MM.1S (cell line): ENCODE results near the gene RAPGEF3.

Experiments
- DNase-seq: peaks from one replicate; pipeline ENCODE4 v3.0.0-alpha.2; 2015
- H2AFZ ChIP-seq: fragments of 300-600 bp; sonication (generic); 2 replicates; pipeline ENCODE4 v1.6.0; 2016; ENCODE audit warnings: antibody characterized with exemption, low read length
- H3F3A ChIP-seq: fragments of 300-600 bp; sonication (generic); 2 replicates; pipeline ENCODE4 v1.6.1; 2016; ENCODE audit warnings: mild to moderate bottlenecking, antibody characterized with exemption, low read length, moderate library complexity, mixed read lengths; ENCODE audit not compliant: insufficient read depth
- H3K27ac ChIP-seq: fragments of 300-600 bp; sonication (generic); 2 replicates; pipeline ENCODE4 v1.5.1; 2016; ENCODE audit warnings: mild to moderate bottlenecking, low read length
- H3K27me3 ChIP-seq: fragments of 300-600 bp; sonication (generic); replicated peaks from 2 replicates; pipeline ENCODE4 v1.6.0; 2016; ENCODE audit warnings: low read length; ENCODE audit not compliant: insufficient read depth
- H3K36me3 ChIP-seq: fragments of 300-600 bp; sonication (generic); replicated peaks from 2 replicates; pipeline ENCODE4 v1.6.1; 2016; ENCODE audit warnings: mild to moderate bottlenecking, low read length, mixed read lengths; ENCODE audit not compliant: insufficient read depth
- H3K4me1 ChIP-seq: fragments of 300-600 bp; sonication (generic); 2 replicates; pipeline ENCODE4 v1.6.1; 2016; ENCODE audit warnings: low read length, mixed read lengths
- H3K4me2 ChIP-seq: fragments of 300-600 bp; sonication (generic); 2 replicates; pipeline ENCODE4 v1.6.0; 2016; ENCODE audit warnings: low read depth, low read length
- H3K4me3 ChIP-seq: fragments of 300-600 bp; sonication (generic); 2 replicates; pipeline ENCODE4 v1.5.1; 2016; ENCODE audit warnings: low read length, mixed read lengths
- H3K79me2 ChIP-seq: fragments of 300-600 bp; sonication (generic); 2 replicates; pipeline ENCODE4 v1.6.1; 2016; ENCODE audit warnings: mixed run types, low read length, mixed read lengths
- H3K9ac ChIP-seq: fragments of 300-600 bp; sonication (generic); 2 replicates; pipeline ENCODE4 v1.6.1; 2016; ENCODE audit warnings: low read length, mixed read lengths
- H3K9me2 ChIP-seq: fragments of 300-600 bp; sonication (generic); replicated peaks from 2 replicates; pipeline ENCODE4 v1.6.1; 2016; ENCODE audit warnings: mild to moderate bottlenecking, low read length, mixed read lengths; ENCODE audit not compliant: insufficient read depth
- H3K9me3 ChIP-seq: fragments of 300-600 bp; sonication (generic); replicated peaks from 2 replicates; pipeline ENCODE4 v1.6.1; 2016; ENCODE audit warnings: mild to moderate bottlenecking, low read length, mixed read lengths; ENCODE audit not compliant: insufficient read depth
- H4K20me1 ChIP-seq: fragments of 300-600 bp; sonication (generic); 2 replicates; pipeline ENCODE4 v1.6.1; 2016; ENCODE audit warnings: mild to moderate bottlenecking, low read length, moderate library complexity, mixed read lengths; ENCODE audit not compliant: insufficient read depth
- EZH2 ChIP-seq: fragments of 300-600 bp; sonication (generic); optimal IDR thresholded peaks from 2 replicates; pipeline ENCODE3; 2017; ENCODE audit warnings: low read depth, mild to moderate bottlenecking, antibody characterized with exemption, low read length, mixed read lengths
- EZH2phosphoT487 ChIP-seq: fragments of 300-600 bp; sonication (generic); IDR thresholded peaks from 2 replicates; pipeline ENCODE4 v1.6.1; 2018; ENCODE audit warnings: antibody characterized with exemption, low read length
- TF ChIP-seq, protein P1 (sequence below): fragments of 300-600 bp; sonication (generic); IDR thresholded peaks from 2 replicates; pipeline ENCODE4 v1.5.1; 2016; ENCODE audit warnings: antibody characterized with exemption, low read length, mixed read lengths

RAPGEF3 gene

DNA sequence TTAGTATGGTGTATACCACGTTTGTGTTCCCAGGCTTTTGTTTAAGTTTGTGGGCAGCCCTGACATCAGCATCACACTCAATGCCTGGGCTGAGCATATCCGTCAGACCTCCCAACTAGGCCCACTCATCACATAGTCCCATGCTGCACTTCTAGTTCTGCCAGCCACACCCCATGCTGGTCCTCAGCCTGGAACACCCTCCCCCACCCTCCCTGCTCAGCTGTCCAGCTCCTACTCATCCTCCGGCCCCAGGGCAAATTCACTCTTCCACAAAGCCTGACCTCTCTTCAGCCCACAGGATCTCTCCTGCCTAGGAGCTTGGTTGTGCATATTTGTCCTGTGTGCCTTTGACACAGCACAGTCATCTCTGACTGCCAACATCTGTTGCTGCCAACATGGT, 29.4 kb downstream of the RAPGEF3 start:
- H3K36me3 ChIP-seq: no peaks in the 10 kb centered on the region
- H3K9me2 ChIP-seq: no peaks in the 10 kb centered on the region
- H3K4me2 ChIP-seq: no peak overlapping the region
- H3K4me1 ChIP-seq: peaks cover 5% of the 10 kb centered on the region; the same call in 1 of the 2 replicates
- no peak overlapping the region for H2AFZ ChIP-seq
- H3K27ac ChIP-seq: no peak overlapping the region
- no peaks in the 10 kb centered on the region for H3K79me2 ChIP-seq
- no peak overlapping the region for H3K9ac ChIP-seq
- H3K27me3 ChIP-seq: no peaks in the 10 kb centered on the region
- no peak for DNase-seq
- no peaks in the 10 kb centered on the region for H3F3A ChIP-seq
- no peaks in the 10 kb centered on the region for H3K9me3 ChIP-seq
- no peak for TF ChIP-seq EZH2phosphoT487
- TF ChIP-seq EZH2: no peak
- TF ChIP-seq, protein P1, sequence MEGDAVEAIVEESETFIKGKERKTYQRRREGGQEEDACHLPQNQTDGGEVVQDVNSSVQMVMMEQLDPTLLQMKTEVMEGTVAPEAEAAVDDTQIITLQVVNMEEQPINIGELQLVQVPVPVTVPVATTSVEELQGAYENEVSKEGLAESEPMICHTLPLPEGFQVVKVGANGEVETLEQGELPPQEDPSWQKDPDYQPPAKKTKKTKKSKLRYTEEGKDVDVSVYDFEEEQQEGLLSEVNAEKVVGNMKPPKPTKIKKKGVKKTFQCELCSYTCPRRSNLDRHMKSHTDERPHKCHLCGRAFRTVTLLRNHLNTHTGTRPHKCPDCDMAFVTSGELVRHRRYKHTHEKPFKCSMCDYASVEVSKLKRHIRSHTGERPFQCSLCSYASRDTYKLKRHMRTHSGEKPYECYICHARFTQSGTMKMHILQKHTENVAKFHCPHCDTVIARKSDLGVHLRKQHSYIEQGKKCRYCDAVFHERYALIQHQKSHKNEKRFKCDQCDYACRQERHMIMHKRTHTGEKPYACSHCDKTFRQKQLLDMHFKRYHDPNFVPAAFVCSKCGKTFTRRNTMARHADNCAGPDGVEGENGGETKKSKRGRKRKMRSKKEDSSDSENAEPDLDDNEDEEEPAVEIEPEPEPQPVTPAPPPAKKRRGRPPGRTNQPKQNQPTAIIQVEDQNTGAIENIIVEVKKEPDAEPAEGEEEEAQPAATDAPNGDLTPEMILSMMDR: no peak
- H3K4me3 ChIP-seq: no peak overlapping the region
- no peaks in the 10 kb centered on the region for H4K20me1 ChIP-seq

DNA sequence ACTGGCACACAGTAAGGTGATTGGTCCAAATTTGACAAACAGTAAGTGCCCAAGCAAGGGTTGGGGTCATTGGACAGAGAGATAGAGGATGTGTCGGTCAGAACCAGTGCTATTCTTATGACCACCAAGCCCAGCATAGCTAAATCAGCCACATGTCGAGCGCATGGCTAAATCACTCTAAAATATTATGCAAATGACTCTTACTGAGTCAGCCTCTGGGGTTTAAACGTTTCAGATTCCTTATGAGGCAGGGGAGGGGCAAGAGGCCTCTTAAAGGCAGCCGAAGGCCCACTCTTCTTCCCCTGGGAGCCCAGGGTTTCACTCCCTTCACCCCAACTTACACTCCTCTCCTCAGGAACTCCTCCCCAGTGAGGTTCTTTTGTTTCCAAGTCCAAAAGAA, 32.8 kb downstream of the RAPGEF3 start:
- H3K4me1 ChIP-seq: peaks cover 5% of the 10 kb centered on the region; the same call in 1 of the 2 replicates
- H3K36me3 ChIP-seq: no peaks in the 10 kb centered on the region
- no peak for DNase-seq
- no peak overlapping the region for H2AFZ ChIP-seq
- H3F3A ChIP-seq: no peaks in the 10 kb centered on the region
- H4K20me1 ChIP-seq: no peaks in the 10 kb centered on the region
- no peaks in the 10 kb centered on the region for H3K27me3 ChIP-seq
- no peak overlapping the region for H3K27ac ChIP-seq
- TF ChIP-seq EZH2: no peak
- TF ChIP-seq, protein P1: no peak
- TF ChIP-seq EZH2phosphoT487: no peak
- no peak overlapping the region for H3K4me3 ChIP-seq
- no peak overlapping the region for H3K4me2 ChIP-seq
- H3K9me2 ChIP-seq: no peaks in the 10 kb centered on the region
- H3K9me3 ChIP-seq: no peaks in the 10 kb centered on the region
- no peaks in the 10 kb centered on the region for H3K79me2 ChIP-seq
- H3K9ac ChIP-seq: no peak overlapping the region

DNA sequence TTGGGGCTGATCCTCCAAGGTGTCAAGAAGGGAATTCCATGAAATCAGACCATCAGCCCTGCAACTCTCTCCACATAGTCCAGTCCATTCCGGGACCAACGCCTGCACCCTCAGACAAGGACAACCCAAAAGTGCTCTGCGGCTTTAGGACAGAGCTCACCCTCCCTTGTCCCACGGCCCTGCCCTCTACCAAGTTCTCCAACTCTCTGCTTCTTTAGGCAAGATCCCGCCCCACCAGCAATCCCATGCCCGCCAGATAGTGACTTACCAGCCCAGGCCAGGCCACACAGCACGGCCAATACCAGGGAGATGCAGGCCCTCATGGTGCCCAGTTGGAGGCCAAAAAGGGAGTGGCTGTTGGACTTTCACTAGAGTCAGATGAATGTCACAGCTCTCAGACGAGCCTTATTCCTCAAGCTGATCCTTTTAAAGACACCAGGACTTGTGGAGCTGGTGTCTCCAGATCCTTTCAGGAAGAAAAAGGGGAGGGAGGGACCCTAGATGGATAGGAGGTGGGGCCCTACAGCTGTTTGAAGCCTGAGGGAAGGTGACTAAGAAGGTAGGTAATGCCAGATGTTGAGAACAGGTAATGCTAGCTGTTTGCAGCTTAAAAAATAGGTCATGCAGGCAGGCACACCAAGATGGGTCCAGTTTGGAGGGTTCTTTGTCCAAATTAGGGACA, 33.4 kb downstream of the RAPGEF3 start, which contains the start of gene ENDOU:
Gene ENDOU, minus strand, starts transcription at position 400 of the 682 bp plus-strand sequence. Its CDS starts 77 bp downstream, at position 323.
- H3K9me2 ChIP-seq: no peaks in the 10 kb centered on the region

More for the DNA sequence above, 33.4 kb downstream of the RAPGEF3 start, which contains the start of gene ENDOU:
- no peak within 1 kb of the TSS for H3K4me2 ChIP-seq
- no peak within 1 kb of the TSS for H3K27ac ChIP-seq
- no peaks in the 10 kb centered on the region for H3K27me3 ChIP-seq
- H3K4me1 ChIP-seq: peaks cover 5% of the 10 kb centered on the region; the same call in 1 of the 2 replicates
- no peaks in the 10 kb centered on the region for H4K20me1 ChIP-seq
- no peak for DNase-seq
- H3F3A ChIP-seq: no peaks in the 10 kb centered on the region
- H2AFZ ChIP-seq: no peak within 1 kb of the TSS
- H3K9me3 ChIP-seq: no peaks in the 10 kb centered on the region
- H3K36me3 ChIP-seq: no peaks in the 10 kb centered on the region
- H3K79me2 ChIP-seq: no peaks in the 10 kb centered on the region
- H3K9ac ChIP-seq: no peak within 1 kb of the TSS
- no peak within 1 kb of the TSS for H3K4me3 ChIP-seq
- TF ChIP-seq EZH2phosphoT487: no peak
- TF ChIP-seq, protein P1: no peak
- TF ChIP-seq EZH2: no peak
